Loucy (cell line): ENCODE measurements around the gene HDGF.

Source experiments
- H2AFZ ChIP-seq: fragments of 200-600 bp; sonication (generic); 2 replicates; pipeline ENCODE4 v1.6.0; 2016; ENCODE audit warnings: antibody characterized with exemption, mild to moderate bottlenecking, low read length, moderate library complexity
- H3F3A ChIP-seq: fragments of 200-600 bp; 2 replicates; pipeline ENCODE4 v1.6.0; 2016; ENCODE audit warnings: antibody characterized with exemption, low read depth, mild to moderate bottlenecking
- H3K27me3 ChIP-seq: fragments of 200-600 bp; sonication (generic); 2 replicates; pipeline ENCODE4 v1.6.1; 2014; ENCODE audit warnings: low read length, mild to moderate bottlenecking; ENCODE audit not compliant: insufficient read depth, poor library complexity, severe bottlenecking
- H3K36me3 ChIP-seq: fragments of 200-600 bp; sonication (generic); 2 replicates; pipeline ENCODE4 v1.6.1; 2016; ENCODE audit warnings: low read length; ENCODE audit not compliant: insufficient read depth
- H3K4me1 ChIP-seq: fragments of 200-600 bp; sonication (generic); 2 replicates; pipeline ENCODE4 v1.5.1; 2014; ENCODE audit warnings: low read length, mild to moderate bottlenecking; ENCODE audit not compliant: insufficient read depth, poor library complexity, severe bottlenecking
- H3K4me2 ChIP-seq: fragments of 200-600 bp; sonication (generic); 2 replicates; pipeline ENCODE4 v1.6.0; 2014; ENCODE audit warnings: antibody characterized with exemption, low read length, low read depth, mild to moderate bottlenecking; ENCODE audit not compliant: poor library complexity, severe bottlenecking
- H3K4me3 ChIP-seq: fragments of 200-600 bp; sonication (generic); 2 replicates; pipeline ENCODE4 v1.5.1; 2014; ENCODE audit warnings: low read length, mild to moderate bottlenecking, mixed read lengths; ENCODE audit not compliant: poor library complexity, severe bottlenecking
- H3K79me2 ChIP-seq: fragments of 200-600 bp; sonication (generic); 2 replicates; pipeline ENCODE4 v1.6.1; 2014; ENCODE audit warnings: low read length; ENCODE audit not compliant: insufficient read depth
- H3K9ac ChIP-seq: fragments of 200-600 bp; sonication (generic); 2 replicates; pipeline ENCODE4 v1.6.0; 2014; ENCODE audit warnings: mild to moderate bottlenecking, low read depth, low read length, moderate library complexity; ENCODE audit not compliant: poor library complexity, severe bottlenecking
- H3K9me2 ChIP-seq: fragments of 200-600 bp; sonication (generic); replicated peaks from 2 replicates; pipeline ENCODE4 v1.6.1; 2016; ENCODE audit warnings: low read depth, low read length, mixed read lengths
- H3K9me3 ChIP-seq: fragments of 200-600 bp; sonication (generic); 2 replicates; pipeline ENCODE4 v1.6.1; 2014; ENCODE audit warnings: mild to moderate bottlenecking, antibody characterized with exemption, low read length, low read depth; ENCODE audit not compliant: insufficient read depth
- H4K20me1 ChIP-seq: fragments of 200-600 bp; sonication (generic); 2 replicates; pipeline ENCODE4 v1.6.0; 2014; ENCODE audit warnings: antibody characterized with exemption, low read length, mild to moderate bottlenecking; ENCODE audit not compliant: insufficient read depth, poor library complexity, severe bottlenecking
- EZH2phosphoT487 ChIP-seq: fragments of 200-600 bp; IDR thresholded peaks from 2 replicates; pipeline ENCODE4 v1.6.1; 2018; ENCODE audit warnings: antibody characterized with exemption, mild to moderate bottlenecking, moderate library complexity, borderline replicate concordance
- TF ChIP-seq, protein P1 (sequence below): fragments of 200-600 bp; sonication (generic); conservative IDR thresholded peaks from 2 replicates; pipeline ENCODE4 v1.5.1; 2014; ENCODE audit warnings: mild to moderate bottlenecking, antibody characterized with exemption, low read length

The HDGF gene

DNA sequence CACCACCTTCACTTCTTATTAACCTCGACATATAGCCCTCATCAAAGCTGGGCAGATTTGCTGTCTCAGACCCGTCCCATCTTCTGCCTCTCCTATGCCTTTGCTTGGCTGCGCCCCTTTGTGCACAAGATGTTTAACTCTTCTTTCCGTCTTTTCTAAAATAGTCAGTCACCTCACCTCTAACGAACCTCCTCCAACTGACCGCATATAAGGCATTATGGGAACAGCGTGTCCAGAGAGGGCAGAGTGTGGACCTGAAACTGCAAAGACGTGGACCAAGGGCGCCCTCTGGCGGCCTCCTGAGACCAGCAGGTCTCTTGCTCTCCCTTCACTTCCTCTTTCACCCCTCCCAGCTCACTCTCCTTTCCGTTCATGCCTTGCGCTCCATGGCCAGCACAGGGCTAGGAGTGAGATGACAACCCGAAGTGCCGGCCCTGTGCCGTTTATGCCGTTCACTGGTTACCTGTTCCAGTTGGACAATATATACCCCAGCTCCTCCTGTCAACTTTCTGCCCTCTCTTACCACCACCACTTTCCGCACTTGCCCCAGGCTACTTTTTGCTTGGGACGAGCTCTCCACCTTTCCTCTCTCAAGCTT lies 25.7 kb downstream of the HDGF start:
- TF ChIP-seq, protein P1, sequence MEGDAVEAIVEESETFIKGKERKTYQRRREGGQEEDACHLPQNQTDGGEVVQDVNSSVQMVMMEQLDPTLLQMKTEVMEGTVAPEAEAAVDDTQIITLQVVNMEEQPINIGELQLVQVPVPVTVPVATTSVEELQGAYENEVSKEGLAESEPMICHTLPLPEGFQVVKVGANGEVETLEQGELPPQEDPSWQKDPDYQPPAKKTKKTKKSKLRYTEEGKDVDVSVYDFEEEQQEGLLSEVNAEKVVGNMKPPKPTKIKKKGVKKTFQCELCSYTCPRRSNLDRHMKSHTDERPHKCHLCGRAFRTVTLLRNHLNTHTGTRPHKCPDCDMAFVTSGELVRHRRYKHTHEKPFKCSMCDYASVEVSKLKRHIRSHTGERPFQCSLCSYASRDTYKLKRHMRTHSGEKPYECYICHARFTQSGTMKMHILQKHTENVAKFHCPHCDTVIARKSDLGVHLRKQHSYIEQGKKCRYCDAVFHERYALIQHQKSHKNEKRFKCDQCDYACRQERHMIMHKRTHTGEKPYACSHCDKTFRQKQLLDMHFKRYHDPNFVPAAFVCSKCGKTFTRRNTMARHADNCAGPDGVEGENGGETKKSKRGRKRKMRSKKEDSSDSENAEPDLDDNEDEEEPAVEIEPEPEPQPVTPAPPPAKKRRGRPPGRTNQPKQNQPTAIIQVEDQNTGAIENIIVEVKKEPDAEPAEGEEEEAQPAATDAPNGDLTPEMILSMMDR, result peak; percentile 92
- no peak for TF ChIP-seq EZH2phosphoT487
- Histone ChIP-seq H3K4me1 (peaks cover 47% of the 10 kb centered on the region), H3K79me2 (peaks cover 71% of the 10 kb centered on the region), H3K27me3 (no peaks in the 10 kb centered on the region), H3K9ac (peak overlapping the region; percentile 94), H3K9me2 (no peaks in the 10 kb centered on the region), H4K20me1 (peaks cover 47% of the 10 kb centered on the region), H3K36me3 (peaks cover 33% of the 10 kb centered on the region; the same call in 1 of the 2 replicates), H3K9me3 (no peaks in the 10 kb centered on the region), H3F3A (no peaks in the 10 kb centered on the region), H2AFZ (no peak overlapping the region), H3K4me3 (peak overlapping the region; percentile 95), H3K4me2 (peak overlapping the region; percentile 100)

GRCh38 chr1:156721535-156721934 lies 29.9 kb downstream of the HDGF start:
- no peaks in the 10 kb centered on the region for H3K9me3 ChIP-seq
- H3K36me3 ChIP-seq, result peaks cover 36% of the 10 kb centered on the region; the same call in 1 of the 2 replicates
- H3K9me2 ChIP-seq, result no peaks in the 10 kb centered on the region
- H3K4me3 ChIP-seq, result no peak overlapping the region
- peaks cover 31% of the 10 kb centered on the region for H4K20me1 ChIP-seq
- H3K9ac ChIP-seq, result no peak overlapping the region
- H2AFZ ChIP-seq, result no peak overlapping the region
- TF ChIP-seq EZH2phosphoT487, result no peak
- TF ChIP-seq, protein P1, result no peak
- peaks cover 43% of the 10 kb centered on the region for H3K79me2 ChIP-seq
- no peaks in the 10 kb centered on the region for H3K27me3 ChIP-seq
- peaks cover 24% of the 10 kb centered on the region for H3K4me1 ChIP-seq
- H3K4me2 ChIP-seq, result no peak overlapping the region
- no peaks in the 10 kb centered on the region for H3F3A ChIP-seq

DNA sequence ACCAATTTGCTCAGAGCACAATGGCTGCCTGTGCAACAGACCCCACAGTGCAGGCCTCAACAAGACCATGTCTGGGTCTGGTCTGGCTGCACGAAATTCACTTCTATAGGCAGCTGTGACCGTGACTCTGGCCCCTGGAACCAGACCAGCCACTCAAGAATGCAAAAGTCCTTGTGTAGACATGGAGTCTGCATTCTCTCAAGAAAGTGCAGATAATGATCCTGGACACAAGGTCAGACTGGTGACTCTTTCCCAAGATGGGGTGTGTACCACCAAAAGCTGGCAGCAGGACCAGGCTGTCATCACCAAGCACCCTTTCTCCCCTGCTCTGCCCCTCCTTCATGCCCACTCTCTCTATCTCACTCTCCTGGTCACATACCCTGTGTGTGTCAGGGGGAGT lies 30.3 kb downstream of the HDGF start:
- Histone ChIP-seq H3K27me3 (no peaks in the 10 kb centered on the region), H3F3A (no peaks in the 10 kb centered on the region), H3K4me1 (peaks cover 21% of the 10 kb centered on the region), H2AFZ (no peak overlapping the region), H3K4me2 (no peak overlapping the region), H4K20me1 (peaks cover 27% of the 10 kb centered on the region), H3K4me3 (no peak overlapping the region), H3K9me2 (no peaks in the 10 kb centered on the region), H3K9ac (no peak overlapping the region), H3K36me3 (peaks cover 36% of the 10 kb centered on the region; the same call in 1 of the 2 replicates), H3K79me2 (peaks cover 39% of the 10 kb centered on the region), H3K9me3 (no peaks in the 10 kb centered on the region)
- TF ChIP-seq EZH2phosphoT487, result no peak
- TF ChIP-seq, protein P1, result no peak
